Large intestine (tissue), 12 donors: Measurements from ENCODE around the gene PCLAF. TPM values are rescaled to one million over a fixed set of nuclear protein-coding genes. Genes with fewer than 3 reads are reported as not detected.

Experiments used
- DNase-seq, 2 donors: peaks; one replicate each; pipeline versions ENCODE4 v3.0.0 to v3.0.0-alpha.2; 2013
- H3K27ac ChIP-seq: one replicate; pipeline ENCODE4 v1.5.1; 2013; ENCODE audit warnings: low read length
- H3K27me3 ChIP-seq: 2 replicates; pipeline ENCODE4 v1.6.1; 2013; ENCODE audit warnings: low read length; ENCODE audit not compliant: control insufficient read depth, insufficient read depth
- H3K36me3 ChIP-seq: 2 replicates; pipeline ENCODE4 v1.6.1; 2013; ENCODE audit warnings: low read length; ENCODE audit not compliant: control insufficient read depth, insufficient read depth
- H3K4me1 ChIP-seq: one replicate; pipeline ENCODE4 v1.6.1; 2013; ENCODE audit warnings: low read length; ENCODE audit not compliant: control insufficient read depth, insufficient read depth
- H3K4me3 ChIP-seq: one replicate; pipeline ENCODE4 v1.5.1; 2013; ENCODE audit warnings: low read length
- H3K9me3 ChIP-seq: one replicate; pipeline ENCODE4 v1.6.1; 2013; ENCODE audit warnings: mild to moderate bottlenecking, low read depth, low read length, moderate library complexity; ENCODE audit not compliant: control insufficient read depth
- WGBS: methylation state at CpG from one replicate; pipeline ENCODE4 v1.1.5; 2013; ENCODE audit warnings: low lambda C conversion rate; ENCODE audit not compliant: insufficient coverage; 5-methylcytosine and 5-hydroxymethylcytosine counted together
- long read RNA-seq, 11 donors: transcript quantifications; one replicate each; lab custom pipeline, GENCODE V29; 2026
- polyA plus RNA-seq: library from polyadenylated mRNA; unstranded; fragments of 120-200 nt; gene quantifications from one replicate; pipeline ENCODE4 v1.2.1, GENCODE V29; 2013

PCLAF gene, protein sequence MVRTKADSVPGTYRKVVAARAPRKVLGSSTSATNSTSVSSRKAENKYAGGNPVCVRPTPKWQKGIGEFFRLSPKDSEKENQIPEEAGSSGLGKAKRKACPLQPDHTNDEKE
- polyA plus RNA-seq = 33.3 TPM
- long read RNA-seq, donor 1, transcript PCLAF-201 (4 exons, 2,194 nt) = major isoform, 15 of 18 reads
- long read RNA-seq, donor 1, partial matches to known transcripts = 0 of 18 reads
- long read RNA-seq, donor 1, other reads (novel, unspliced or antisense) = 0 of 18 reads
- long read RNA-seq, donor 2, transcript PCLAF-202 (3 exons, 911 nt) = minor isoform, 10 of 35 reads
- long read RNA-seq, donor 2, transcript PCLAF-201 (4 exons, 2,194 nt) = major isoform, 23 of 35 reads
- long read RNA-seq, donor 2, partial matches to known transcripts = 0 of 35 reads
- long read RNA-seq, donor 2, other reads (novel, unspliced or antisense) = 0 of 35 reads
- long read RNA-seq, donor 3 = 0 reads
- long read RNA-seq, donor 4, partial matches to known transcripts = 0 of 2 reads
- long read RNA-seq, donor 4, other reads (novel, unspliced or antisense) = 0 of 2 reads
- long read RNA-seq, donor 5, transcript PCLAF-202 (3 exons, 911 nt) = minor isoform, 5 of 27 reads
- long read RNA-seq, donor 5, transcript PCLAF-201 (4 exons, 2,194 nt) = major isoform, 21 of 27 reads
- long read RNA-seq, donor 5, partial matches to known transcripts = 0 of 27 reads
- long read RNA-seq, donor 5, other reads (novel, unspliced or antisense) = 0 of 27 reads
- long read RNA-seq, donor 6, transcript PCLAF-202 (3 exons, 911 nt) = minor isoform, 10 of 45 reads
- long read RNA-seq, donor 6, transcript PCLAF-201 (4 exons, 2,194 nt) = major isoform, 26 of 45 reads
- long read RNA-seq, donor 6, partial matches to known transcripts = 6 of 45 reads
- long read RNA-seq, donor 6, other reads (novel, unspliced or antisense) = 0 of 45 reads
- long read RNA-seq, donor 7, transcript PCLAF-201 (4 exons, 2,194 nt) = major isoform, 29 of 39 reads
- long read RNA-seq, donor 7, transcript PCLAF-202 (3 exons, 911 nt) = minor isoform, 7 of 39 reads
- long read RNA-seq, donor 7, partial matches to known transcripts = 0 of 39 reads
- long read RNA-seq, donor 7, other reads (novel, unspliced or antisense) = 0 of 39 reads
- long read RNA-seq, donor 8, transcript PCLAF-202 (3 exons, 911 nt) = minor isoform, 9 of 49 reads
- long read RNA-seq, donor 8, transcript PCLAF-201 (4 exons, 2,194 nt) = major isoform, 38 of 49 reads
- long read RNA-seq, donor 8, partial matches to known transcripts = 0 of 49 reads
- long read RNA-seq, donor 8, other reads (novel, unspliced or antisense) = 0 of 49 reads
- long read RNA-seq, donor 9, transcript PCLAF-202 (3 exons, 911 nt) = minor isoform, 8 of 41 reads
- long read RNA-seq, donor 9, transcript PCLAF-201 (4 exons, 2,194 nt) = major isoform, 33 of 41 reads
- long read RNA-seq, donor 9, partial matches to known transcripts = 0 of 41 reads
- long read RNA-seq, donor 9, other reads (novel, unspliced or antisense) = 0 of 41 reads
- long read RNA-seq, donor 10, transcript PCLAF-202 (3 exons, 911 nt) = minor isoform, 7 of 42 reads
- long read RNA-seq, donor 10, transcript PCLAF-201 (4 exons, 2,194 nt) = major isoform, 33 of 42 reads
- long read RNA-seq, donor 10, partial matches to known transcripts = 0 of 42 reads
- long read RNA-seq, donor 10, other reads (novel, unspliced or antisense) = 0 of 42 reads
- long read RNA-seq, donor 11, transcript PCLAF-202 (3 exons, 911 nt) = minor isoform, 8 of 36 reads
- long read RNA-seq, donor 11, transcript PCLAF-201 (4 exons, 2,194 nt) = major isoform, 26 of 36 reads
- long read RNA-seq, donor 11, partial matches to known transcripts = 0 of 36 reads
- long read RNA-seq, donor 11, other reads (novel, unspliced or antisense) = 0 of 36 reads

DNA sequence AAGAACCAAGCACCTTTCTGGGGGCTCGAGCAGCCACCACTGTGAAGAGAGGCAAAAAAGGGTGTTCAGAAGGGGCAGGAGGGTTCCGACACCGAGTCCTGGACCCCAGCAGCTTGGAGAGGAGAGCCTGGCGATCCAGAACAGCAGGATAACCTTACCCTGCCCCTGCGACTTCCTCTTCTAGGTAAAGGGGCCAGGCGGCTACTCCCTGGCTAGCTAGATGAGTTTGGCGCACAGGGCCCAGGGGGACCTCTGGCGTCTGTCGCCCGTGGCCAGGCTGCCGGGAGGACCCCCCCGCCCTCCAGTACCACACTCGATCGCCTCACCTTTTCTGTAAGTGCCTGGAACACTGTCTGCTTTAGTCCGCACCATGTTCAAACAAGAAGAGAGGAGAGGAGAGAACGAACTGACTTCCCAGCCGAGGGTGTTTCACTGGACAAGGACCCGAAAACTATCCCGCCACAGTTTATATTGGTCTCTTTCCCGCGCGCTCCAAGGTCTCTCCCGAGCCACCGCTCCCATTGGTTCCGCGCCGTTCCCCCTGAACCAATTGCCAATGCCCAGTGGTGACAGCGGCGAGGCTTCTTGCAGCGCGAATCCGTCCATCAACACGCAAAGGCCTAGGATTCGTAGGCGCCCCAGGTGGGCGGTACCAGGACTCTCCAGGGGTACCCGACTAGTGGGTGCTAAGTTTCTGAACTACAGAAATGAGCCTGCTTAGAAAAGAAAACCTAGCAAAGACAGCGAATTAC is at the start of gene PCLAF:
PCLAF (minus strand) TSS at position 442 of the 752 bp plus-strand sequence; CDS start at position 372, 70 bp downstream.
- Histone ChIP-seq H3K9me3 (no peaks in the 10 kb centered on the region), H3K4me1 (peaks cover 2% of the 10 kb centered on the region), H3K36me3 (no peaks in the 10 kb centered on the region), H3K27ac (no peak within 1 kb of the TSS), H3K27me3 (no peaks in the 10 kb centered on the region), H3K4me3 (peak within 1 kb of the TSS; percentile 78)
- DNase-seq = peak; percentile 87 to 92
- WGBS = no CpG with 5 or more reads among the region's 38 CpGs

- Histone ChIP-seq H3K9me3 (no peaks in the 10 kb centered on the region), H3K4me1 (no peaks in the 10 kb centered on the region), H3K4me3 (no peak overlapping the region), H3K27ac (peak overlapping the region; percentile 27), H3K36me3 (peaks cover 33% of the 10 kb centered on the region), H3K27me3 (no peaks in the 10 kb centered on the region)
- peak; percentile 6 to 22 for DNase-seq
- WGBS = 100% methylated on average over 1 of the region's 3 CpGs
These were observed 48.9 kb upstream of the PCLAF start for GRCh38 chr15:64430000-64430735.

DNA sequence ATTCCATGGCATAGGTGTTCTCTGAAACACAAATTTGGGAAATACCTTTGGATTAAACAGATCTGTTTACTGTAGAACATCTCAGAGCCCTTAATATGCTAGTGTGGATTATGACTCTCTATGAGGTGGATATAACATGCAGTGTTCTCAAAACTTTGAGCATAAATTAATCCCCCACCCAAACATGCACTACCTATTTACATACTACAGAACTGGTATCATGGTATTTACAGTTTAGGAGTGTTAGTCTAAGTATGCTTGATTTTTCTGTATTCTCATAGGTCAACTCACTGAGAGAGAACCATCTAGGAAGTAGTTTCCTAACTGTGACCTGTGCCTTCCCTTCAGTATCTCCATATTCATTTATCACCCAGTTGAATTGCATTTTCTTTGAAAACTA is 48.2 kb upstream of the PCLAF start:
- no peaks in the 10 kb centered on the region for H3K9me3 ChIP-seq
- H3K36me3 ChIP-seq = peaks cover 33% of the 10 kb centered on the region
- no peak overlapping the region for H3K4me3 ChIP-seq
- H3K27ac ChIP-seq = no peak overlapping the region
- H3K27me3 ChIP-seq = no peaks in the 10 kb centered on the region
- DNase-seq = no peak
- no peaks in the 10 kb centered on the region for H3K4me1 ChIP-seq

GRCh38 chr15:64426845-64427465 is 45.7 kb upstream of the PCLAF start:
- Histone ChIP-seq H3K4me1 (no peaks in the 10 kb centered on the region), H3K36me3 (peaks cover 40% of the 10 kb centered on the region), H3K4me3 (no peak overlapping the region), H3K9me3 (no peaks in the 10 kb centered on the region), H3K27me3 (no peaks in the 10 kb centered on the region), H3K27ac (no peak overlapping the region)
- peak in 1 of 2 donors; percentile 23 for DNase-seq
- WGBS = 81% methylated on average over 3 of the region's 7 CpGs

- 88% methylated on average over 3 of the region's 3 CpGs for WGBS
- Histone ChIP-seq H3K9me3 (no peaks in the 10 kb centered on the region), H3K36me3 (peaks cover 44% of the 10 kb centered on the region)
These were observed 44.0 kb upstream of the PCLAF start for GRCh38 chr15:64425221-64425620.

GRCh38 chr15:64423970-64424369 is 42.7 kb upstream of the PCLAF start:
- Histone ChIP-seq H3K4me3 (no peak overlapping the region), H3K27me3 (no peaks in the 10 kb centered on the region), H3K36me3 (peaks cover 45% of the 10 kb centered on the region), H3K9me3 (no peaks in the 10 kb centered on the region), H3K4me1 (no peaks in the 10 kb centered on the region), H3K27ac (no peak overlapping the region)
- DNase-seq = no peak
- 67% methylated on average over 3 of the region's 6 CpGs for WGBS

More at GRCh38 chr15:64425221-64425620, 44.0 kb upstream of the PCLAF start:
- Histone ChIP-seq H3K27ac (no peak overlapping the region), H3K4me1 (no peaks in the 10 kb centered on the region), H3K4me3 (no peak overlapping the region), H3K27me3 (no peaks in the 10 kb centered on the region)
- DNase-seq = no peak

DNA sequence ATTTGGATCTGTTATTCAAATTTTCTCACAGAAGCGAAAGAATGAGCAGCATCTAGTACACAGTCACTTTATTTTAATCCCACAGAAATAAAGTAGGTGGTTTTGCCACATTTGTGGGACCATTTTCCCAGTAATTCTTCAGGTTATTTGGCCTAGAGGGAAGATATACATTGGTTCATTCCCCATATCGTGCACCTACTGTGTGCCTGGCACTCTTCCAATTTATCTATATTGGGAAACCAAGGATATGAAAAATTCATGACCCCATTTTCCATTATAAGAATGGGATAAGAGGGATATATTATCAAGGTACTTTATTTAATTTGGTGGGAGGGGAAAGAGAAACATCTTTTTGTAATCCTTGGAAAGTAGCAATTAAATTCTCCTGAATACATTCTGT is 41.5 kb upstream of the PCLAF start:
- Histone ChIP-seq H3K9me3 (no peaks in the 10 kb centered on the region), H3K4me3 (no peak overlapping the region), H3K27me3 (no peaks in the 10 kb centered on the region), H3K27ac (no peak overlapping the region), H3K4me1 (no peaks in the 10 kb centered on the region), H3K36me3 (peaks cover 48% of the 10 kb centered on the region)
- DNase-seq = no peak
- 100% methylated on average over 1 of the region's 2 CpGs for WGBS

GRCh38 chr15:64412216-64412615 is 31.0 kb upstream of the PCLAF start:
- Histone ChIP-seq H3K36me3 (peaks cover 55% of the 10 kb centered on the region), H3K27me3 (no peaks in the 10 kb centered on the region), H3K4me1 (no peaks in the 10 kb centered on the region), H3K27ac (no peak overlapping the region), H3K9me3 (no peaks in the 10 kb centered on the region), H3K4me3 (no peak overlapping the region)
- no peak for DNase-seq
- 100% methylated on average over 1 of the region's 2 CpGs for WGBS
